Measurements from ENCODE around the gene PAN3.
"Not testable (repeated sequence)": the region's sequence is repeated elsewhere in the genome, so short reads cannot be mapped to it uniquely, and the experiment has no call there.

PAN3 gene

GRCh38 chr13:28138012-28138755, at the start of gene PAN3:
TSS of gene PAN3 (plus strand) at chr13:28138545. CDS start at chr13:28138658, 113 bp downstream.
- DNase-seq: peak; percentile 75 to 88 (median 80)

GRCh38 chr13:28089065-28089464, 49.3 kb upstream of the PAN3 start:
- no peak for DNase-seq

- no peak for DNase-seq
Measured at GRCh38 chr13:28092431-28092830, 45.9 kb upstream of the PAN3 start.

GRCh38 chr13:28093881-28094280, 44.5 kb upstream of the PAN3 start:
- DNase-seq: no peak

GRCh38 chr13:28094306-28094705, 44.0 kb upstream of the PAN3 start:
- no peak for DNase-seq

- DNase-seq: no peak
Measured at GRCh38 chr13:28097503-28097902, 40.8 kb upstream of the PAN3 start.

GRCh38 chr13:28099396-28100149, 38.8 kb upstream of the PAN3 start:
- DNase-seq: no peak

GRCh38 chr13:28100150-28101121, 37.9 kb upstream of the PAN3 start, which contains the start of gene FLT3:
TSS of gene FLT3 (minus strand) at chr13:28100576. CDS start at chr13:28100510, 66 bp downstream.
- no peak for DNase-seq

- not testable (repeated sequence) for DNase-seq
Measured at GRCh38 chr13:28101886-28102285, 36.5 kb upstream of the PAN3 start.

GRCh38 chr13:28106976-28107375, 31.4 kb upstream of the PAN3 start:
- no peak for DNase-seq

GRCh38 chr13:28110414-28110813, 27.9 kb upstream of the PAN3 start:
- no peak for DNase-seq

- no peak for DNase-seq
Measured at GRCh38 chr13:28116736-28117135, 21.6 kb upstream of the PAN3 start.

GRCh38 chr13:28117689-28118377, 20.5 kb upstream of the PAN3 start:
- no peak for DNase-seq

GRCh38 chr13:28120317-28120716, 18.0 kb upstream of the PAN3 start:
- DNase-seq: no peak

- DNase-seq: no peak
Measured at GRCh38 chr13:28121224-28121623, 17.1 kb upstream of the PAN3 start.

- DNase-seq: no peak
Measured at GRCh38 chr13:28128030-28128429, 10.3 kb upstream of the PAN3 start.

- DNase-seq: no peak
Measured at GRCh38 chr13:28128926-28129325, 9.4 kb upstream of the PAN3 start.

- DNase-seq: no peak
Measured at GRCh38 chr13:28129911-28130693, 8.2 kb upstream of the PAN3 start.

- DNase-seq: no peak
Measured at GRCh38 chr13:28131646-28132045, 6.7 kb upstream of the PAN3 start.

GRCh38 chr13:28136916-28137315, 1.4 kb upstream of the PAN3 start:
- DNase-seq: no peak

GRCh38 chr13:28137596-28137995, 749 bp upstream of the PAN3 start:
- DNase-seq: no peak
